Calu3 (cell line): ENCODE data around the gene DLX5. TPM values are rescaled to one million over a fixed set of nuclear protein-coding genes. Genes with fewer than 3 reads are reported as not detected.

Experiments
- BruUV-seq: library from RNA; stranded (reverse); fragments of 400-500 nt; replicated peaks from 2 replicates; lab custom pipeline; 2021; lab: Mats Ljungman, UMichigan
- CTCF ChIA-PET: fragments of 300-600 bp; sonication (Branson Sonifier 250); formaldehyde crosslinking; loops from one replicate; lab custom pipeline; 2022; ENCODE audit warnings: antibody characterized with exemption; lab: Charles Lee
- DNase-seq: peaks from one replicate; pipeline ENCODE4 v3.0.0; 2022
- H3K27ac Mint-ChIP-seq: one replicate; pipeline ENCODE4 v1.8.0; 2022; ENCODE audit warnings: mixed read lengths; ENCODE audit not compliant: unreplicated experiment
- H3K27me3 Mint-ChIP-seq: one replicate; pipeline ENCODE4 v1.8.0; 2022; ENCODE audit warnings: mixed read lengths; ENCODE audit not compliant: unreplicated experiment
- H3K36me3 Mint-ChIP-seq: one replicate; pipeline ENCODE4 v1.8.0; 2022; ENCODE audit warnings: mild to moderate bottlenecking, moderate library complexity, mixed read lengths; ENCODE audit not compliant: insufficient read depth, unreplicated experiment
- H3K4me1 Mint-ChIP-seq: one replicate; pipeline ENCODE4 v1.8.0; 2022; ENCODE audit warnings: mild to moderate bottlenecking, low read depth, mixed read lengths; ENCODE audit not compliant: unreplicated experiment
- H3K4me3 Mint-ChIP-seq: one replicate; pipeline ENCODE4 v1.8.0; 2022; ENCODE audit warnings: mild to moderate bottlenecking, low read depth, moderate library complexity, mixed read lengths; ENCODE audit not compliant: unreplicated experiment
- H3K9me3 Mint-ChIP-seq: one replicate; pipeline ENCODE4 v1.8.0; 2022; ENCODE audit warnings: low read depth, mixed read lengths; ENCODE audit not compliant: unreplicated experiment
- intact Hi-C: fragments of 100-400 bp; cut with micrococcal nuclease; formaldehyde crosslinking; loops from one replicate; pipeline ENCODE4 v1.10.0; 2022; ENCODE audit not compliant: unreplicated experiment
- total RNA-seq: library from RNA; stranded (reverse); gene quantifications from 2 replicates; pipeline ENCODE4 v1.2.3, GENCODE V29; 2022
- TF ChIP-seq, protein P1 (sequence below): fragments of 200-600 bp; IDR thresholded peaks from one replicate; pipeline ENCODE4 v1.8.0; 2022; ENCODE audit warnings: antibody characterized with exemption; ENCODE audit not compliant: unreplicated experiment

DLX5 gene
- total RNA-seq, 1 experiment from 2014 or later, result not detected

DNA sequence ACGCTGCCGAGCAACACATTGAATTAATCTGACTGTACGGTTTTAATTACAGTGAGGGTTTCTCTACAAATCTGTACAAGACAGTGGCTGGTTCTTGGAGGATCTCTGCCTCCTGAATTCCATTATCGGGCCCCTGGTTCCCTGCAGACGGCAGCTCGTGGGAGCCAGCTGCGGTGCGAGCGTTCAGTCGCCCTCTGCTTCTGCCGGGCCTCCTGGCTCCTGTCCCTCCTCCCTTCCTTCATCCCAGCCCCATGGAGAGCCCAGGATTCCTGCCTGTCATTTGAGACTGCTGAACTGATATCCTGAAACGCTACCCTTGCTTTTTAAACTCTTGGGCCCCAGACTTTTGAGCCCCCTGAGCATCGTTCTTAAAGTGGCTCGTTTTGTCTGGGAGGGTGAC lies 25.9 kb downstream of the DLX5 start:
- no peaks in the 10 kb centered on the region for H3K9me3 Mint-ChIP-seq
- H3K4me1 Mint-ChIP-seq, result no peaks in the 10 kb centered on the region
- DNase-seq, result no peak
- CTCF ChIA-PET, result no interaction called here
- no peak overlapping the region for H3K4me3 Mint-ChIP-seq
- TF ChIP-seq, protein P1, sequence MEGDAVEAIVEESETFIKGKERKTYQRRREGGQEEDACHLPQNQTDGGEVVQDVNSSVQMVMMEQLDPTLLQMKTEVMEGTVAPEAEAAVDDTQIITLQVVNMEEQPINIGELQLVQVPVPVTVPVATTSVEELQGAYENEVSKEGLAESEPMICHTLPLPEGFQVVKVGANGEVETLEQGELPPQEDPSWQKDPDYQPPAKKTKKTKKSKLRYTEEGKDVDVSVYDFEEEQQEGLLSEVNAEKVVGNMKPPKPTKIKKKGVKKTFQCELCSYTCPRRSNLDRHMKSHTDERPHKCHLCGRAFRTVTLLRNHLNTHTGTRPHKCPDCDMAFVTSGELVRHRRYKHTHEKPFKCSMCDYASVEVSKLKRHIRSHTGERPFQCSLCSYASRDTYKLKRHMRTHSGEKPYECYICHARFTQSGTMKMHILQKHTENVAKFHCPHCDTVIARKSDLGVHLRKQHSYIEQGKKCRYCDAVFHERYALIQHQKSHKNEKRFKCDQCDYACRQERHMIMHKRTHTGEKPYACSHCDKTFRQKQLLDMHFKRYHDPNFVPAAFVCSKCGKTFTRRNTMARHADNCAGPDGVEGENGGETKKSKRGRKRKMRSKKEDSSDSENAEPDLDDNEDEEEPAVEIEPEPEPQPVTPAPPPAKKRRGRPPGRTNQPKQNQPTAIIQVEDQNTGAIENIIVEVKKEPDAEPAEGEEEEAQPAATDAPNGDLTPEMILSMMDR, result no peak
- BruUV-seq, result no TSS peak
- intact Hi-C loops, result no loop called here
- no peaks in the 10 kb centered on the region for H3K36me3 Mint-ChIP-seq
- H3K27me3 Mint-ChIP-seq, result peaks cover 36% of the 10 kb centered on the region
- H3K27ac Mint-ChIP-seq, result no peak overlapping the region

DNA sequence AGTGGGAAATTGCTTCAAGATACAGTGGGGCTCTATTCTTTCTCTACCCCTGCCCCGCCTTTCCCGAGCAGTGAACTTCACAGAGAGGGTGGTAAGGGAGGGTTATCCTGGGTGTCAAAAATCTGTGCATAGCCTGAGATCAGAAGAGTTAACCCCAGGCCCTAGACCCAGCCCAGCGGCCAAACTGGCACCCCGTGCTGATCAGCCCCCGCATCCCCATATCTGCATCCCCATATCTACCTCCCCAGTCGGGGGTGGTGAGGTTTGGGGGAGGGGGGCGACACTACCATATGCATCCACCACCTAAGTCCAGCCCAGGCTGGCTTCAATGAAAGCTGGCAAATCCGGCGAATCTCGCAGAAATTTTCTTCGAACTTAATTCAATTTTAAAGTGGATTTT lies 26.3 kb downstream of the DLX5 start:
- no peaks in the 10 kb centered on the region for H3K9me3 Mint-ChIP-seq
- no peak overlapping the region for H3K4me3 Mint-ChIP-seq
- H3K27ac Mint-ChIP-seq, result no peak overlapping the region
- CTCF ChIA-PET, result no interaction called here
- no peaks in the 10 kb centered on the region for H3K4me1 Mint-ChIP-seq
- no peaks in the 10 kb centered on the region for H3K36me3 Mint-ChIP-seq
- no peak for DNase-seq
- H3K27me3 Mint-ChIP-seq, result peaks cover 36% of the 10 kb centered on the region
- intact Hi-C loops, result no loop called here
- TF ChIP-seq, protein P1, result no peak
- BruUV-seq, result no TSS peak

DNA sequence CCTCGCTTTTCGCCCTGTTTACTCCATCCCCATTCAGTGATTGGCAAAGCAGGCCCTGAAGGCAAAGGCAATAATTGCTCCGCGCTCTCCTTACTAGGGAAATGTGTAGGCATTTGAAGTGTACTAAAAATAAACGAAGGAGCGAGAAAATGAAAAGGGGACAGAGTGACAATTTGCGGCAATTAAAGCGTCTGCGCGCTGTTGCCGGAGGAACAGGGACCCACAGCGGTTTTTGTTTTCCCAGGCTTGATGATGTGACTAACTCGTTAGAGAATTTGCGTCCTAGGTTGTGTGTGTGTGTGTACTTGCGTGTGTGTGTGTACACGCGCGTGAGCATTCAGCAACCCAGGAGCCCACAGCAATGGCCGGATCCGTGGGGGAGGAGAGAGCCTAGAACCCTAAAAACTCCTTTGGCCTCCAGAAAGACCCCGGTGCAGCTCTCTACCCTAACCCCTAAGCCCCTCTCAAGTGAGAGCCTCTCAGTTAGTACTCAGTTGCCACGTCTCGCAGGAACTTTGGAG lies 27.1 kb downstream of the DLX5 start:
- Mint-ChIP-seq H3K9me3 (no peaks in the 10 kb centered on the region), H3K27ac (no peak overlapping the region), H3K4me3 (no peak overlapping the region), H3K27me3 (peaks cover 36% of the 10 kb centered on the region), H3K36me3 (no peaks in the 10 kb centered on the region), H3K4me1 (no peaks in the 10 kb centered on the region)
- intact Hi-C loops, result no loop called here
- CTCF ChIA-PET, result no interaction called here
- no TSS peak for BruUV-seq
- TF ChIP-seq, protein P1, result no peak
- DNase-seq, result no peak

DNA sequence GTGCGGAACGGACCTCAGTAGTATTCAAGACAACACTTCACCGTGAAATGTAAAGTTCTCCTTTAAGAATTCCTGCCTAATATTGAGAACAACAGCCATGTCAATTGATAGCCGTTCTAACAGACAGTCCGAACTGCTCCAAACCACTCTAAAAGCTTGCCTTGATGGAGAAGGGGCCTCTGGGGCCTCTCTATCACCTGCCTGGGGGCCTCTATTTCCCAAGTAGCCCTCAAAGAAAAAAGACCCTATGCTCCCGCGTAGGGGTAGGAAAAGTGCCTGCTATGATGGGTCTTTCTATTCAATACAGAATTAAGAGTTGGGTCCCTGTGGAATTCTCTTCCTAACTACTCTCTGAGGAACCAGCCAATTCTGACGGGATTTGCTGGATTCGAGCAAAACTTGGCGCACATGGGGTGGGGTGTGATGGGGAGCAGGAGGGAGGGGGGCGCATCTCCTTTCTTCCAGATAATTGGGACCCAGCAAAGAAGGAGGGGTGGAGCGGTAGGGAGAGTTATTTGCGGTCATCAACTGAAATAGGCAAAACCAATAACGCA lies 27.6 kb downstream of the DLX5 start:
- Mint-ChIP-seq H3K4me1 (no peaks in the 10 kb centered on the region), H3K4me3 (no peak overlapping the region), H3K27ac (no peak overlapping the region), H3K9me3 (no peaks in the 10 kb centered on the region), H3K27me3 (peaks cover 36% of the 10 kb centered on the region), H3K36me3 (no peaks in the 10 kb centered on the region)
- DNase-seq, result no peak
- no TSS peak for BruUV-seq
- CTCF ChIA-PET, result no interaction called here
- intact Hi-C loops, result no loop called here
- TF ChIP-seq, protein P1, result no peak
